HG02642 (cell line): Measurements from ENCODE around the gene UBE2O.

ENCODE experiments used
- ATAC-seq: cut with Tn5 transposase; IDR thresholded peaks from one replicate; pipeline ENCODE4 v1.9.1; 2021; ENCODE audit warnings: mild to moderate bottlenecking; ENCODE audit not compliant: unreplicated experiment, poor library complexity

UBE2O gene

GRCh38 chr17:76399175-76400172 lies 53.5 kb downstream of the UBE2O start:
- no peak for ATAC-seq

DNA sequence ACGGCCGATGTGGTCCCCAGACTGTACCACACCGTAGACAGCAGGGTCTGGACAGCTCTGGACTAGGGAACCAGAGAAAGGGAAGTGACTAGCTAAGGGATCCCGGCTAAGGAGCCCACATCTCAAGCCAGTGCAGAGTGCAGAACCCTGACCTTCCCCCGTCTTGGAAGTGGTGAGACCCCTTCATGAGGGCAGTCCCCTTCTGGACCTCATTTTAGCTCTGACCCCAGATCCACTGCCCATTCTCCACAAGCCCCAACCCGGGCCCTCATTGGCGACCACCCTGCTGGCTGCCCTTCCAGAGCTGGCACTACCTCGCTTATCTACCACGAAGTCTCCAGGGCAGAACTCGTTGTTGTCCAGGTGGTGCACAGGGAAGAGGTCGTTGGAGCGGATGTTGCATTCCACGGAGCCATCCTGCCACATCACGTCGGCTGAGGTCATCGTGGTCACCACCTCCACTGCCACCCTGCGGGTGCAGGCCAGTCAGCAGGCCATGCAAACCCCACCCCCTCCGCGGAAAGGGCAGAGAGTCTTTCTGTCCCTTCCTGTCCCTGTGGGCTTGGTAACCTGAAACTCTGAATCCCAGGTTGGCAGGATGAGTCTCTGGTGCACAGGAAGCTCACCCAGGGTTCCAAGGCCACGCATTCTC lies 54.3 kb downstream of the UBE2O start:
- no peak for ATAC-seq

DNA sequence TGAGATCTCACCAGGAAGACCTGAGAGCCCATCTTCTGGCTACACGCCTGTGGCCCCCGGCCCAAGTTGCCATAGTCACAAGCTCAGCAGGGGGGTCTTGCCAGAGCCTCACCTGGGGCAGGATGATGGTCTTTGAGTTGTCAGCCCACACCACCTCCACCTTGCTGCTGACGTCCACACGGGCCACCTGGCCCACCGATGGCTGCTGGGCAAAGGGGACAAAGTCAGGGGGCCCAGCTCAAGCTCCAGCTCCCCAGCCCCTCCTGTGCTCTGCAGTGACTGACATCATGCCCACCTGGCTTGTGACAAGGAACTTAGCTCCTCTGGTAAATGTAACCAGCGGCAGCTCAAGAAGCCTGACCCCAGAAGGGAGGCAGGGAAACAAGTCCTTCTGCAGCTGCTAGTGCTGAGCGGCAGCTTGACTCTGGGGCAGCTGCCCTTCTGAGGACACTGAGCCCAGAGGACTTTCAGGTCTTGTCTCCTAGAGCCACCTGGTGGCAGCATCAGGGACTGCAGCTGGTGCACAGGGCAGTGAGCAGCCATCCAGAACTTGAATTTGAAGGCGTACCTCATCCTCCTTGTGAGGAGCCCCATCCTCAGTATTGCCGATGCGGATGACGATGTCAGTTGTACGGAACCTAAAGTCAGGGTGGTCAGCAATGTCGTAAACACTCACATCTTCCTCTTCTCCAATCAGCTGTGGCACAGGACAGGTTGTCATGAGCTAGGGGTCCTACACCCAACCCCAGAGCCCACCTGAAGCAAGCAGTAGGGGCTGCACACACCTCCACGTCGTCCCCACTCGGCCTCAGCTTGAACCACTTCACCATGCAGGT lies 55.0 kb downstream of the UBE2O start:
- no peak for ATAC-seq

GRCh38 chr17:76397184-76397583 lies 55.8 kb downstream of the UBE2O start:
- ATAC-seq = no peak

DNA sequence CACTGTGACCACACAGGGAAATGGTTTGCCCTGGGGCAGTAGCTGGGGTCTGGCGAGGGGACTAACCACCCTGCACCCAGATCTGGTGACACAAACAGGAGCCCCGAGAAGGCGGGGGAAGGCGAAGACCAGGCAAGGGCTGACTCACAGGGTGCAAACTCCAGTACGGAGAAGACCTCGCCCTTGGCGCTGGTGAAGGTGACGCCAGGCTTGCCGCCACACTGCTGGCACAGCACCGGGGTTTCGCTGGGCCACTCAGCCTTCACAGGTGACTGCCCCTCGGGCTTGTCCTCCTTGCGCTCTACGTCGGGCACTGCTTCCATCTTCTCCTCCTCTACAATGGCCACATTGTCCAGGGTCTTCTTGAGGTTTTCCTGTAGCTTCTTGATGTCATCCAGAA lies 57.0 kb downstream of the UBE2O start:
- ATAC-seq = no peak

- ATAC-seq = no peak
These were observed 58.8 kb downstream of the UBE2O start for GRCh38 chr17:76394166-76394565.

DNA sequence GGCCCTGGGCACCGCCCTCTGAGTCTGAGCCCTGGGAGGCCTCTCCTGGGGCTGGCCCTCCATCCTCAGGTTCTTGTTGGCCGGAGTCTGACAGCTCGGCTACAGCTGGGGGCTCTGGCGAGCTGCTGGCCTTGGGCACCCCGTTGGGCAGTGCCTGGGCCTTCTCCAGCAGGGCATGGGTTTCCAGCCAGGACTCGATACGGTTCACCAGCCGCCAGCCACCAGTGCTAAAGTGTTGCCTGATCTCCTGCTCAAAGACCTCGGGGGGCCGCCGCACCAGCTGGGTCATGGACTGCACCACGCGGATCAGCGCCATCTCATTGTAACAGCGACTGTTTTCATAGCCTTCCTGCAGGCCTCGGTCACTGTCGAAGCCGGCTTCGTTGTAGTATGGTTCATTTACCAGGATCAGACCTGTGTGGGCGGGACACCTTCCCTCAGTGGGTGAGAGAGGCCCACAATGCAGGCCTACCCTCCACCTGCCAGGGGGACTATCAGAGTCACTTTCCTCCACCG lies 61.7 kb downstream of the UBE2O start:
- ATAC-seq = no peak

DNA sequence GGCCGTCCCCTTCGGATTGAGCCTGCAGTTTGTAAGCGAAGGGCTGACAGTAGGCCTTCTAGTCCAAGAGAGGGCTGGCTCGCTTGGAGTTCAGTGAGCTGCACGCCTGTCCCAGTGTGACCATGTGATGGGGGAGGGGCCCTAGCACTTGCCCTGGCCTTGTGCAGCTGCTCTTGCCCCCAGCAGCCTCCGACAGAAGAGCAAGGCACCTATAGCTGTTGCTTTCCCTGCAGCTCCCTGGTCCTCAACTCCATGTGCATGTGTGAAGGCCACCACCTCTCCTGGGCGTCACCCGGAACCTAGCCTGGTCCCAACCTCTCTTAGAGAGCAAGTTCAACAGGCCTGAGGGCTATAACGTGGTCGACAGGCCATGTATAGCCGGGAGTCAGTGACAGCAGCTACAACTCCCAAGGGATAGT lies 62.9 kb downstream of the UBE2O start:
- ATAC-seq = no peak

DNA sequence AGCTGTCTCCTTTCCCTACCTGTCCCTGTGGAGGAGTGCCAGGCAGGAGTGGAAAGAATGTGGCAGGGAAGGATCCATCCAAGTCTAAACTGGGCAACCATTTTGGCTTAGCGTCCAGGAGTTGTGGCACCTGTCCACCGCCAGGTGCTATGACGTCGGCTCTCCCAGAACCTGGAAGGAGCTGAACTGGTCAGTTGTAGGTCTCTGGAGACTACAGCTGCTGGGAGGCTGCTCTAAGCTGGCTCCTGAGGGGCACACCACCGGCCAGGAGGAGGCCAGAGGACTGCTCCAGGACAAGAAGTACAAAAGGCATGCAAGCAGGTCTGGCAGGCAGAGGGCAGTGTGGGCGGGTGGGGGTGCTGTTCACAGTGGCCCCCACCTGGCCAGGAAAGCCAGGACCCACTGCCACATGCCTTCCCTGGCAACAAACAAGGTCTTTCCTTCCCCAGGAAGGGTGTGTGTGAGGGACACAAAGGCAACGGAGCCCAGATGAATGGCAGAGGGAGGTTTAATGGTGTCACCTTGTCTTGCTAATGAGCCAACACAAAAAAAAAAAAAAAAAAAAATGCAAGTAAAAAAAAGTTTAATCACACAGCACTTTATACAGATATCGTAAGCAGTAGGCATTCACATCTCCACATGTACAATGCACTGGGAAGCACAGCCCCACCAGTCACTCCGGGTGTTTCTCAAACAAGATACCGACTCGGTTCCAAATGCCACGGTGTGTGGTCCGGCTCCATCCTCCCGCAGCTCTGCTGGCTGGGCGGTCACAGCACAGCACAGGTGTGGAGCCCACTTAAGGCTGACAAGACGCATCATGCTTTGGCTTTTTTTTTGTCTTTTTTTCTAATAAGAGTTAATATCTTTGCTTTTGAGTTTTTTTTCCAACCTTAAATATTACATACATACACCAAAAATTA lies 63.7 kb downstream of the UBE2O start:
- no peak for ATAC-seq

DNA sequence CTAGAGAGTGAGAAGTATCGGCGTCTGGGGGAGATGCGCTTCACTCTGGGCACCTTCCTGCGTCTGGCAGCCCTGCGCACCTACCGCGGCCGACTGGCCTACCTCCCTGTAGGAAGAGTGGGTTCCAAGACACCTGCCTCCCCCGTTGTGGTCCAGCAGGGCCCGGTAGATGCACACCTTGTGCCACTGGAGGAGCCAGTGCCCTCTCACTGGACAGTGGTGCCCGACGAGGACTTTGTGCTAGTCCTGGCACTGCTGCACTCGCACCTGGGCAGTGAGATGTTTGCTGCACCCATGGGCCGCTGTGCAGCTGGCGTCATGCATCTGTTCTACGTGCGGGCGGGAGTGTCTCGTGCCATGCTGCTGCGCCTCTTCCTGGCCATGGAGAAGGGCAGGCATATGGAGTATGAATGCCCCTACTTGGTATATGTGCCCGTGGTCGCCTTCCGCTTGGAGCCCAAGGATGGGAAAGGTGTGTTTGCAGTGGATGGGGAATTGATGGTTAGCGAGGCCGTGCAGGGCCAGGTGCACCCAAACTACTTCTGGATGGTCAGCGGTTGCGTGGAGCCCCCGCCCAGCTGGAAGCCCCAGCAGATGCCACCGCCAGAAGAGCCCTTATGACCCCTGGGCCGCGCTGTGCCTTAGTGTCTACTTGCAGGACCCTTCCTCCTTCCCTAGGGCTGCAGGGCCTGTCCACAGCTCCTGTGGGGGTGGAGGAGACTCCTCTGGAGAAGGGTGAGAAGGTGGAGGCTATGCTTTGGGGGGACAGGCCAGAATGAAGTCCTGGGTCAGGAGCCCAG lies 65.8 kb downstream of the UBE2O start:
- no peak for ATAC-seq

GRCh38 chr17:76385892-76386786 lies 66.8 kb downstream of the UBE2O start:
- ATAC-seq = no peak

- ATAC-seq = no peak
These were observed 67.7 kb downstream of the UBE2O start for GRCh38 chr17:76384987-76385891.

GRCh38 chr17:76384222-76384986 lies 68.5 kb downstream of the UBE2O start, which contains the start of gene SPHK1:
Gene SPHK1, plus strand, starts transcription at chr17:76384609. Its CDS starts 1,036 bp downstream, at chr17:76385645.
- ATAC-seq = peak; percentile 66

DNA sequence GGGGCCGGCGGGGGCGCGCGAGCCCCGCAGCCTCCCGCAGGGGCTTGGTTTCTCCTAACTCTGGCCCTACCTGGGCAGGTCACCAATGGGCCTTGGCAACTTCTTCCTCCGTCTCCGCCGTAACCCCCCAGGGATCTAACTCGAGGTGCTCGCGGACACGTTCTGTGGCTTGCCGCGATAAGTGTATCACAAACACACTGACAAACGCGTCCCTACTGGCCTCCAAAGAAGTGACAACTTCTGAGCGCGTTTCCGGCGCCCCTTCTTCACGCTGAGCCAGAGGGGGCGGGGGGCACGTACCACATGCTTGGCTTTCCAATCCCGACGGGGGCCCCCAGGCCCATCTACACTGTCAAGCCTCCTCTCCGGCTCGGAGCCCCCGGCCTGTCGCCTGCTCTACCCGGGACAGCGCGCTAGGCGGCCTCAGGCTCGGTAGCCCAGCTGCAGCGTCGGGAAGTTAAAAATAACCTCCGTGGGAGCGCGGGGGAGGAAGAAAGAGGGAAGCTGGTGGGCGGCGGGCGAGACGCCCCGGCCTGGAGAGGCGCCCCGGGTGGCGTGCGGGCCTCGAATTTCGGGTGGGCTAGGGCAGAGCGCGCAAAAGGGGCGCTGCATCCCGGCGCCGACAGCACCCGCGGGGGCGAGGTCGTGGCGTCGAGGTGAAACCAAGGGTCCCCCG lies 69.3 kb downstream of the UBE2O start:
- peak; percentile 25 for ATAC-seq
